GM15510 (cell line): ENCODE measurements around the gene SLC26A2.

ENCODE experiments used
- POLR2A ChIP-seq: IDR thresholded peaks from 3 replicates; pipeline ENCODE4 v1.6.1; 2011; ENCODE audit warnings: borderline replicate concordance; ENCODE audit not compliant: insufficient read length; ENCODE audit errors: extremely low read depth

The SLC26A2 gene

DNA sequence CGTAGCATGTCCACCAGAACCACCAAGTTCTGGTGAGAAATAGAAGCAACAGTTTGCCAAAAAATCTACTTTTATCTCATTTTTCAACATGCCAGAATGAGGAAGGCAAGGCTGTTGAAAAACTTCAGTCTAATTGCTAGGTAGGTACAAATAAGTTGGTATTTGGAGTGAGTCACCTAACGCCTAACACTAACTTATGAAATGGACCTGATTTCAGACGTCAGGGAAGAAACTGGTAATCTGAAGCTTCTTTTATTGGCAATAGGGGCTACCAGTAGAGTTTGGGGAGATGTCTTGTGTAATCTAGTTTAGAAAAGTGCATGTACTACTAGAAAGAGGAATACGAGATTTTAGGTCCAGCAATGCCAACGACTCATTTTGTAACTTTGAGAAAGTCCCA lies 11.6 kb upstream of the SLC26A2 start:
- TF ChIP-seq POLR2A: no peak

DNA sequence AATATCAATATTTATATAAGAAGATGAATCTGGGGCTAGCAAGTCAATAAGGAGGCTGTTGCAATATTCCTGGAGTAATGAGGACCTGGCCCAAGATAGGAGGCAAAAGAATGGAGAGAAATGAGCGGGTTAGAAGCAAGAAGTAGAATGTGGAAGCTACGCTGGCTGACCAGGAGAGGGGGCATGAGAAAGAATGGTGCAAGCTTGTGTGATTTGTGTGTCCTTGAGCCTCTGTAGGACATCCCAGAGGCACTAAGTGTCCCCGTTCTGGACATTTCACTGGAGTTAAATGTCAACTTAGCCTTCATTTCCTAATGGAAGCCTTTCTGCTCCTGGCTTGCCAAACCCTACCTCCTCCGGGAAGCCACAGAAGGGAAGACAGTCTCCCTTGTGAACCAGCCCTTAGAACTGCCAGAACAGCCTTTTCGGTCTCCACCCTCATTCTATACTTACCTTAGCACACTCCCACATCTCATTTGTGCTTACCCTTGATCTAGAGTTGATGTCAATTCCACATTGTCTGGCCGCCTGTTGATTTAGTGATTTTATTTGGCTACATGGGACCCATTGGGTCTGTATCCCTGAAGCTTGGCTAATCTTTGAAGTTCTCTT lies 9.3 kb upstream of the SLC26A2 start:
- TF ChIP-seq POLR2A: no peak

DNA sequence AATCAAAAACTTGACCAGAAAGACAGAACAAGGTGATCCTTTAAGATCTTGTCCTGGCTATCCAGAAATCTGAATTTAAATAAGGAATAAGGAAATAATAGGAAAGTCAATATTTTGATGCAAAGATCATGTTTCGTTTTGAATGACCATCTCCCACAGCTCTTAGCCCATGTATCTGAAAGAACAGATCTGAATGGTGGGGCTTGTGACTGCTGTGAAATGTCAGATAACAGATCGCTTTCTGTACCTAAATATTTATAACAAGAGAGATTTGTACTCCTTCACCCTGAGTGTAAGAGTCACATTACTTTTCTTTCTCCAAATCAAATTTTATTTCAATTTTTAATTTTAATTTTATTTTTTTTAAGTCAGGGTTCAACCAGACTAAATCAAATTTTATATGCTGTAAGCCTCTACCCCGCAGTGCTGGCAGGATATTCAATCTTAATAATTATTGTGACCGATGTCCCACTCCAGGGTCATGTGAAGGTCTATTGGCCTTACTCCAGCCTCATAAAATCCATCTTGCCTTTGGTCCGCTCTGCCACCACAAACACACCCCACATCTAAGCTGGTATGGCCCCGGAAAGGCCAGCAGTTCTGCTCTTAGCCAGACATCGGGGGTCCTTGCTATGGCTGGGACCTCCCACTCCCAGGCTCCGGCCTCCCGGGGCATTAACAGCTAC lies 7.0 kb upstream of the SLC26A2 start:
- TF ChIP-seq POLR2A: no peak

DNA sequence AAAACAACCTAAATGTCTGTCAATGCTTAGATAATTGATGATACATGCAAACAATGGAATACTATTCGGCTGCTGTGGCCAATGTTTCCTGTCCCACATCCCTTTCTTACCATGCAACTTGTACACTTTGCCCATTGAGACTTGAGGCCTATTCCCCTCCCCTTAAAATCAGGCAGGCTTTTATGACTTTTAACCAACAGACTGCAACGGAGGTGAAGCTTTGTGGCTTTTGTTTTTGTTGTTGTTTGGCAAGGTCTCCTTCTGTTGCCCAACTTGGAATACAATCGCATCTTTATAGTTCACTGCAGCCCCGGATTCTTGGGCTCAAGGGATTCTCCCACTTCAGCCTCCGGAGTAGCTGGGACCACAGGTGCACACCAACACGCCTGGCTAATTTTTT lies 5.8 kb upstream of the SLC26A2 start:
- TF ChIP-seq POLR2A: no peak

DNA sequence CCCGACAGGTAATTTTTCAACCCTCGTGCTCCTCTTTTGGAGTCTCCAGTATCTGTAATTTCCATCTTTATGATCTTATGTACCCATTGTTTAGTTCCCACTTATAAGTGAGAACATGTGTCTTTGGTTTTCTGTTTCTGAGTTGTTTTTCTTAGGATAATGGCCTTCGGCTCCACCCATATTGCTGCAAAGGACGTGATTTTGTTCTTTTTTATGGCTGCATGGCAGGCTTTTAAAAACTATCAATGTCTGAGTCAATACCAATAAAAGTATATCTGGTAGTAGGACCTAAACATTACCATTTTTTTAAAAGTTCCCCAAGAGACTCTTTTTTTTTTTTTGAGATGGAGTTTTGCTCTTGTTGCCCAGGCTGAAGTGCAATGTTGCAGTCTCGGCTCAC lies 3.9 kb upstream of the SLC26A2 start:
- TF ChIP-seq POLR2A: no peak

DNA sequence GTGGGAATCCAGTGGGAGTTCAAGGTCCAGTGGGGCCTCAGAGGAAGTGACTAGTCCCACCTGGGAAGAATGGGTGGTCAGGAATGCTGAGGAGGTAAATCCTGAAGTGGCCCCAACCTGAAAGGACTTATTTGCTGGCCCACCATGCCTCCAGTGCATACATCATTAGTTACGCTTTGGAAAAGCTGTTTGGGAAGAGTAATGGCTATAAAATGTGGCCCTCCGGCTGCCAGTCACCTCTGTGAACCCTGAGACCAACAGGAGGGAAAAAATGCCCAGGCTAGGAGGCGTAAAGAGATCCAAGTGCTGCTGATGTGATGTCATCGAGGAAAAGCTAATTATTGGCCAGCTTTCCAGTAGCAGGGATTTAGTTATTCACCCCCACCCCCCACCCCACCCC lies 2.7 kb upstream of the SLC26A2 start:
- TF ChIP-seq POLR2A: no peak

DNA sequence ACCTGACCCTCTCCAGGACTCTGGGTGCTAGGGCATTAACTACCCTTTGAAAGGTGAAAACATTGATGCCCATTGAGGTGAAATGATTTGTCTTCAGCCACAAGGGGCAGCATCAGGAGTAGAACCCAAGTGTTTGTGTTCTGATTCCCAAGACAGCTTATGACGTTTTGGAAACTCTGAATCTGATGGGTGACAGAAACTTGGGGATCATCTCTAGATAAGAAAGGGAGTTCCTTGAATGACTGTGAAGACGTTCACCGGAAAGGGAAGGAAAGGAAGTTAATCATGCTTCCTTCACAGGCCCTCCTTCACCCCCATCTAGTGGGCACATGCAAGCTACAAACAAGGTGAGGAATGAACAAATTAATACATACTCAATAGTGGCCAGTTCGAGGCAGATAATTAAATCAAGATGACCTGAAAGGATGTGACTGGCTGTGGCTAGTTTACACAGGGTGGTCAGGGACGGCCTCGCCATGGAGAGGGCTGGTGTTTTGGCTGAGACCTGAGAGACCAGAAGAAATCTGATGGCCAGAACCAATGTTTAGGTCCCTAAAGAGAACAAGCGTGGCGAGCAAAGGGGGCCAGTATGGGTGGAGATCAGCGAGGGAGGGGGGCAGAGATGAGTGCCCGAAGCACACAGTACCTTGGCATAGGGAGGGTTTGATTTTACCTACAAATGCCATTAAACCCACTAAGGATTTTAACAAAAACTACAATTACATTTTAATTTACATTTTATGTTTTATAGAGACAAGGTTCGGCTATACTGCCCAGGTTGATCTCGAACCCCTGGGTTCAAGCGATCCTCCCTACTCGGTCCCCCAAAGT lies 937 bp upstream of the SLC26A2 start:
- TF ChIP-seq POLR2A: no peak

DNA sequence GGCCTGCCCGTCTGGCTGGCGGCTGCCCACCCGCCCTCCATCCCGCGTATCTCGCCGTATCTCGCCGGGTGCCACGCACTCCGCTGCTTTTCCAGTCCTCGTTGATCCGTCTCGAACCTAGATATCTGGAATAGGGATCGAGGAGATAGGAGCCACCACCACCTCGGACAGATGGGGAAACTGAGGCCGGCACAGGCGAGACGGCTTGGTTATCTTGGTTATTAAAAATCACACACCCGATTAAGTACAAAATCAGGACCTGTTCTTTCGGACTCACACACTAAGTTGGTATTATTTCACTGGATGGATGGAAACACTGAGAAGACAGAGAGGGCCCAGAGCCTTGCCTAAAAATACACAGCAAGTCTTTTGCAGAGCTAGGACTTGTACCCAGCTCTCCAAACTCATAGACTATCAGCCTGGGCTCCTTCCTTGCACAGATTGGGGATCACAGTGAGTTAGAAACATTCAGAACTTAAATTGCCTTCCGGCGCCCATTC lies 678 bp downstream of the SLC26A2 start:
- TF ChIP-seq POLR2A: no peak

DNA sequence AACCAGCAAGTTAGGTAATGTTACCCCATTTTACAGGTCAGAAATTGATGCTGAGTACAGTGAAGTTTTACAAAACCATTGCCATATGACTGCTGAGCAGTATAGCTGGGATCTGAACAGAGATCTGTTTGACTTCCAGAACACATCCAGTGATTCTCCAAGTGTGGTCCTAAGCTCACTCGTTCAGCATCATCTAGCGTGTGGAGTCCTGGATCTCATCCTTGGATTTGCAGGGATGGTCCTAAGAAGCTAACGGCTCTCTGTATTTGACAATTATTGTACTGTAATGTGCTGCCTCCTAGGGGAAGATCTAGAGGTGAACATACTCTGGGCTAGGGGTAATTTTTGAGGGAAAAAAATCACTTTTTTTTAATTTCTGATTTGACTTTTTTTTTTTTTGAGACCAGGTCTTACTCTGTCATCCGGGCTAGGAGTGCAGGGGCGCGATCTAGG lies 1.4 kb downstream of the SLC26A2 start:
- TF ChIP-seq POLR2A: no peak

DNA sequence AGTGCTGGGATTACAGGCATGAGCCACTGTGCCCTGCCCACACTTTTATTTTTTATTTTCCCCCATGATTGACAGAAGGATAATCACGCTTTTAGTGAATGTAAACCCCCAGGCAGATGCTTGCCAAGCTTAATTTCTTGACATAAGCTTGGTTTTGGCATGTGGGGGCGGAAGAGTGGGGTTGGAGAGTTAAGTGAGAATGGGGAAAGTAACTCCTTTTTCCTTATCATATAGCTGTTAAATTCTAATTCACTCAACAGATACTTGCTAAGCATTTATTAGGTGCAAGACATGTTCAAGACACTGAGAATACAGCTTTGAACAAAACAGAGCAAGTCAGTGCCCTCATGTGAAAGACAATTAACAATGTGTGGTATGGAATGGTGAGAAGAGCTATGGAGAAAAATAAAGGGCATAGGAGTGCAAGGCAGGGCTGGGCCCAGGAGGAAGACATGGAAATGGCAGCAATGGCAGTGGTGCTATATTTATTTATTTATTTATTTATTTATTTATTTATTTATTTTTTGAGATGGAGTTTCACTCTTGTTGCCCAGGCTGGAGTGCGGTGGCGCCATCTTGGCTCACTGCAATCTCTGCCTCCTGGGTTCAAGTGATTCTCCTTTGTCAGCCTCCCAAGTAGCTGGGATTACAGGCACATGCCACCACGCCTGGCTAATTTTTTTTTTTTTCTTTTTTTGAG lies 2.2 kb downstream of the SLC26A2 start:
- no peak for TF ChIP-seq POLR2A

DNA sequence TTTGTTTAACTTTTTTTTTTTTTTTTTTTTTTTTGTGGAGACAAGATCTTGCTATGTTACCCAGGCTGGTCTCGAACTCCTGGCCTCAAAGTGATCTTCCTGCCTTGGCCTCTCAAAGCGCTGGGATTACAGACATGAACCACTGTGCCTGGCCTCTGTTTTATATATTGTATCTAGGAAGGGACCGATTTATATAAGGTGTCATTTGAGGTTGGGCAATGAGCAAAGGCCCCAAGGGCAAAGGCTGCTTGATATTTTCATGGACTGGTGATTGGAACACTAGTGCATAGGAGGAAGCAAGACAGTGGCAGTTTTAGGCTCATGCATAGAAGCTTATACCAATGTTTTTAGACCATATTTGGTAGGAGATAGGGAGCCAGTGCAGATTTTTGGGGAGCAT lies 3.2 kb downstream of the SLC26A2 start:
- no peak for TF ChIP-seq POLR2A

DNA sequence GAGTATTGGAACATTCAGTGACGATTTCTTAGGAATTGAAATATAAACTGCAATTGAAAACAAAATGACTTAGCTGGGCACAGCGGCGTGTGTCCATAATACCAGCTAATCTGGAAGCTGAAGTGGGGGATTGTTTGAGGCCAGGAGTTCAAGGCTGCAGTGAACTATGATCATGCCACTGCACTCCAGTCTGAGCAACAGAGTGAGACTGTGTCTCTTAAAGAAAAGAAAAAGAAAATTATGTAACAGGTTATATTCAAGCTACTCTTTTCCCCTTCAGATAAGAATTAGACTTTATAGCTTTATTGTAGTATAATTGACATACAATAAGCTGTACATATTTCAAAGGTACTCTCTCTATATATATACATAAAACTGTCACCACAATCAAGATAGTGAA lies 6.4 kb downstream of the SLC26A2 start:
- TF ChIP-seq POLR2A: no peak

DNA sequence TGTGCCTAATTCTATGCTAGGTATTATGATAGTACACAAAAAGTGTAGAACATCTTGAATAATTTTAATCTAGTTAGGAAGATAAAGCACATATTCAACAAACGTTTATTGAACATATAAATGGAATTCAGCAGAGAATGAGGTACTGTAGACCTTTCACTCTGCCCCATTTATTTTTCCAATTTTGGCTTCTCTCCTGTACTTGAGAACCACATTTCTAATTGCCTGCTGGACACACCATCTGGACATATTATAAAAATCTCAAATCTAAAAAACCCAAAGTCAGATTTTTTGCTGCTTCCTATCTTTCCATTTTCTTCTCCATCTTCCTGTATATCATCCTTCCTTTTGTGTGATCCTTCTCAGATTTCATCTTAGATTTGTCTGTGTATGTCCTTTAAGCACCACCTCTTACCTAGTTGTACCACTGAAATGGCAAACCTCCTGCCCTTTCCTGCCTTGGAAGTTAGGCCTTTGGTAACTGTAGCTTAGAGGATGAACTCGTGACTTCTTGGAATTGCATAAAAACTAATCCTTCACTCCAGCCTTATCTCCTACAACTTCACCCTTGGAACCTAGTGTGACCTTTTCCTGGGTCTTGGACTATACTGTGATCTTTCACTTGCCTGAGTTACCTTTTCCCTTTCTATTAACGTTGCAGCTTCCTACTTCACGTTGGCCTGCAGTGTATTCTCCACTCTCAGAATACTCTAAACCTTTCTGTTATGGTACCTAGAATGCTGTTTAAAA lies 8.8 kb downstream of the SLC26A2 start:
- no peak for TF ChIP-seq POLR2A

DNA sequence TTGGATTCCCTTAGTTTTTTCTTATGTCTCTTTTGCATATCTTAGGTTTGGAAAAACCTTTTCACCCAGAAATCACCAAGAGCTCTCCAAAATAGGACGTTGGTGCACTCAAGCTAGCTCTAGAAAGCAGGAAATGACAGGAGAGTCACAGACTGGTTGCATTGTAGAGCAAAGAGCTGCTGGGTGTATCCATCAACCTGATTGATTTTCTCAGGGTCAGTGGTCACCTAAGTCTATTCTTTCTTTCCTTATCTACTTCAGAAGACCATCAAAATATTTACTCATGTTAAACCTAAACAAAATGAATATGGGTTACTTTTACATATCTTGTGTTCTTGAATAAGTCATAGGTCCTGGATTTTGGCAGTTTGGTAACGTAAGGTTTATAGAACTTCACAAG lies 14.9 kb downstream of the SLC26A2 start:
- TF ChIP-seq POLR2A: no peak
